MG63 (cell line): ENCODE data around the gene CECR2. TPM values are rescaled to one million over a fixed set of nuclear protein-coding genes. Genes with fewer than 3 reads are reported as not detected.
"Not testable (repeated sequence)": the region's sequence is repeated elsewhere in the genome, so short reads cannot be mapped to it uniquely, and the experiment has no call there.

ENCODE experiments used
- DNase-seq: peaks from one replicate; pipeline ENCODE4 v3.0.0-alpha.2; 2020
- H3K27me3 ChIP-seq: fragments of 250-450 bp; sonication (Bioruptor Pico); 2 replicates; pipeline ENCODE4 v1.5.1; 2020; ENCODE audit warnings: mild to moderate bottlenecking, moderate library complexity
- H3K36me3 ChIP-seq: fragments of 250-450 bp; sonication (Bioruptor Pico); 2 replicates; pipeline ENCODE4 v1.5.1; 2020; ENCODE audit warnings: mild to moderate bottlenecking, moderate library complexity
- H3K4me3 ChIP-seq: fragments of 250-450 bp; sonication (Bioruptor Pico); 2 replicates; pipeline ENCODE4 v1.5.1; 2020; ENCODE audit warnings: mild to moderate bottlenecking, moderate library complexity
- H3K9me3 ChIP-seq: fragments of 250-450 bp; sonication (Bioruptor Pico); 2 replicates; pipeline ENCODE4 v1.5.1; 2020; ENCODE audit warnings: mild to moderate bottlenecking, moderate library complexity
- total RNA-seq: library from RNA; depleted of rRNA; stranded (reverse); fragments of >200 nt; shearing (Covaris generic); gene quantifications from 2 replicates; pipeline ENCODE4 v1.2.3, GENCODE V29; 2014; ENCODE audit warnings: low replicate concordance

Gene CECR2
- total RNA-seq, 1 experiment from 2014 or later, result 0.20 TPM

- Histone ChIP-seq H3K9me3 (no peaks in the 10 kb centered on the region), H3K27me3 (peaks cover 2% of the 10 kb centered on the region; the same call in 1 of the 2 replicates), H3K36me3 (no peaks in the 10 kb centered on the region), H3K4me3 (no peak overlapping the region)
- no peak for DNase-seq
Observed at GRCh38 chr22:17501679-17502285, 132.5 kb downstream of the CECR2 start.

GRCh38 chr22:17508110-17508509 is 138.8 kb downstream of the CECR2 start:
- no peaks in the 10 kb centered on the region; the same call in 1 of the 2 replicates for H3K27me3 ChIP-seq
- no peaks in the 10 kb centered on the region for H3K9me3 ChIP-seq
- no peaks in the 10 kb centered on the region for H3K36me3 ChIP-seq
- H3K4me3 ChIP-seq, result no peak overlapping the region
- DNase-seq, result no peak

- no peaks in the 10 kb centered on the region; the same call in 1 of the 2 replicates for H3K27me3 ChIP-seq
- H3K36me3 ChIP-seq, result no peaks in the 10 kb centered on the region
- H3K9me3 ChIP-seq, result no peaks in the 10 kb centered on the region
- no peak for DNase-seq
- no peak overlapping the region for H3K4me3 ChIP-seq
Observed at GRCh38 chr22:17512960-17513359, 143.7 kb downstream of the CECR2 start.

GRCh38 chr22:17513612-17514011 is 144.4 kb downstream of the CECR2 start:
- H3K27me3 ChIP-seq, result no peaks in the 10 kb centered on the region; the same call in 1 of the 2 replicates
- DNase-seq, result no peak
- no peaks in the 10 kb centered on the region for H3K9me3 ChIP-seq
- no peaks in the 10 kb centered on the region for H3K36me3 ChIP-seq
- no peak overlapping the region for H3K4me3 ChIP-seq

DNA sequence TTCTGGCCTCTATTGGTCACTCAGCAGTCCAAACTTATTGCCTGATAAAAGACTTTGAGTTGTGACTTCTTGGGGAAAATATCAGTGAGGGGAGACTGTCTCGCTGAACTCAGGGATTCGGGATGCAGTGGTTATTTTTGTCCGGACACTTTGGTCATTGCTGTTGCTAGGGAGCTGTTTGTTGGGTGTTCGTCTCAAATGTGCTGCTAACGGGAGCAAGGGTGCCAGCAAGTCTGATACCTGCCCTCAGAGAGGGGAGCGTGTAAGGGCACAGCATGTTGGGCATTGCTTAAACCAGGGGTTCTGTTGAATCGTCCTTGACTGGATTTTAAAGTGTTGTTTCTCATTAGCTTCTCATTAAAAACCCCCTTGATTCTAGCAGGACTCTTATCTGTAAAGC is 144.8 kb downstream of the CECR2 start:
- DNase-seq, result no peak
- no peaks in the 10 kb centered on the region; the same call in 1 of the 2 replicates for H3K27me3 ChIP-seq
- H3K36me3 ChIP-seq, result no peaks in the 10 kb centered on the region
- no peaks in the 10 kb centered on the region for H3K9me3 ChIP-seq
- H3K4me3 ChIP-seq, result no peak overlapping the region

GRCh38 chr22:17518406-17518805 is 149.1 kb downstream of the CECR2 start:
- Histone ChIP-seq H3K9me3 (no peaks in the 10 kb centered on the region), H3K36me3 (no peaks in the 10 kb centered on the region), H3K27me3 (no peaks in the 10 kb centered on the region), H3K4me3 (no peak overlapping the region)
- DNase-seq, result no peak

- not testable (repeated sequence) for H3K27me3 ChIP-seq, H3K36me3 ChIP-seq, H3K9me3 ChIP-seq, H3K4me3 ChIP-seq, DNase-seq
Observed at GRCh38 chr22:17521971-17522370, 152.7 kb downstream of the CECR2 start.

GRCh38 chr22:17523925-17524324 is 154.7 kb downstream of the CECR2 start:
- Histone ChIP-seq H3K27me3 (no peaks in the 10 kb centered on the region), H3K9me3 (no peaks in the 10 kb centered on the region), H3K36me3 (no peaks in the 10 kb centered on the region), H3K4me3 (no peak overlapping the region)
- no peak for DNase-seq

- H3K27me3 ChIP-seq, result no peaks in the 10 kb centered on the region
- peak; percentile 90 for DNase-seq
- no peaks in the 10 kb centered on the region for H3K36me3 ChIP-seq
- H3K9me3 ChIP-seq, result no peaks in the 10 kb centered on the region
- no peak overlapping the region for H3K4me3 ChIP-seq
Observed at GRCh38 chr22:17536269-17536668, 167.0 kb downstream of the CECR2 start.

DNA sequence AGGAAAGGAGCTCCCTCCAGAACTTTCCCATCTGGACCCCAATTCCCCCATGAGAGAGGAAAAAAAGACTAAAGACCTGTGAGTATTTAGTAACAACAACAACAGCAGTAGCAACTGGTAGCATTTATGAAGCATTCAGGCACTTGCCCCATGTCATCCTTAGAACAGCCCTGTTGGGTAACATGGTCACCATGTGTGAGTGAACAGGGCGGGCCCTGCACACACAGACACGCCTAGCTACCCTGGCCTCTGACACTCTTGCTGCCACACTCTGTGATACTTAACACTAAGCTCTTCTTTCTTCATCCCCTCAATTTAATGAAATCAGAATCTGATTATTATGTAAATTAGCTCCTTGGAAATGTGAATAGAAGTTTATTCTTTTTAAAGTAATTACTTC is 167.9 kb downstream of the CECR2 start:
- no peak overlapping the region for H3K4me3 ChIP-seq
- no peak for DNase-seq
- no peaks in the 10 kb centered on the region for H3K36me3 ChIP-seq
- no peaks in the 10 kb centered on the region for H3K27me3 ChIP-seq
- no peaks in the 10 kb centered on the region for H3K9me3 ChIP-seq

GRCh38 chr22:17540481-17540880 is 171.2 kb downstream of the CECR2 start:
- Histone ChIP-seq H3K4me3 (no peak overlapping the region), H3K36me3 (no peaks in the 10 kb centered on the region), H3K9me3 (no peaks in the 10 kb centered on the region), H3K27me3 (no peaks in the 10 kb centered on the region)
- DNase-seq, result no peak

- H3K27me3 ChIP-seq, result no peaks in the 10 kb centered on the region
- H3K9me3 ChIP-seq, result no peaks in the 10 kb centered on the region
- H3K4me3 ChIP-seq, result no peak overlapping the region
- no peak for DNase-seq
- H3K36me3 ChIP-seq, result no peaks in the 10 kb centered on the region
Observed at GRCh38 chr22:17541476-17541875, 172.2 kb downstream of the CECR2 start.

GRCh38 chr22:17542452-17542851 is 173.2 kb downstream of the CECR2 start:
- Histone ChIP-seq H3K27me3 (no peaks in the 10 kb centered on the region), H3K9me3 (no peaks in the 10 kb centered on the region), H3K36me3 (no peaks in the 10 kb centered on the region), H3K4me3 (no peak overlapping the region)
- DNase-seq, result no peak

DNA sequence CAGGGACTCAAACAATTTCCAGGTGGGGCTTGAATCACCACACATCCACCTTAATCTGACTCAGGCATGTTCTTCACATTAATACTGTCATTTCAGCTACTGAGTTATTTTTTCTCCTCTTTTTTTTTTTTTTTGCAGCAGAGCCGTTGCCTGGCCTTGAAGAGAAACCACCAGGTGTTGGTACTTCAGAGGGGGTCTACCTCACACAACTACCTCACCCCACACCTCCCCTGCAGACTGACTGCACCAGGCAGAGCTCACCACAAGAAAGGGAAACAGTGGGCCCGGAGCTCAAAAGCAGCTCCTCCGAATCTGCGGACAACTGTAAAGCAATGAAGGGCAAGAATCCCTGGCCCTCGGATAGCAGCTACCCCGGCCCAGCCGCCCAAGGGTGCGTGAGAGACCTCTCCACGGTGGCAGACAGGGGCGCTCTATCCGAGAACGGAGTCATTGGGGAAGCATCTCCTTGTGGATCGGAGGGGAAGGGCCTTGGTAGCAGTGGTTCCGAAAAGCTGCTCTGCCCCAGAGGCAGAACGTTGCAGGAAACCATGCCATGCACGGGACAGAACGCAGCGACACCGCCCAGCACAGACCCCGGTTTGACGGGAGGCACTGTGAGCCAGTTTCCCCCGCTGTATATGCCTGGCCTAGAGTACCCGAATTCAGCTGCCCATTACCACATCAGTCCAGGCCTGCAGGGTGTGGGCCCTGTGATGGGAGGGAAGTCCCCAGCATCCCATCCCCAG is 178.9 kb downstream of the CECR2 start:
- H3K4me3 ChIP-seq, result no peak overlapping the region
- no peak for DNase-seq
- no peaks in the 10 kb centered on the region for H3K9me3 ChIP-seq
- H3K36me3 ChIP-seq, result no peaks in the 10 kb centered on the region
- no peaks in the 10 kb centered on the region for H3K27me3 ChIP-seq

GRCh38 chr22:17548756-17549035 is 179.4 kb downstream of the CECR2 start:
- no peak for DNase-seq
- Histone ChIP-seq H3K27me3 (no peaks in the 10 kb centered on the region), H3K4me3 (no peak overlapping the region), H3K9me3 (no peaks in the 10 kb centered on the region), H3K36me3 (no peaks in the 10 kb centered on the region)

DNA sequence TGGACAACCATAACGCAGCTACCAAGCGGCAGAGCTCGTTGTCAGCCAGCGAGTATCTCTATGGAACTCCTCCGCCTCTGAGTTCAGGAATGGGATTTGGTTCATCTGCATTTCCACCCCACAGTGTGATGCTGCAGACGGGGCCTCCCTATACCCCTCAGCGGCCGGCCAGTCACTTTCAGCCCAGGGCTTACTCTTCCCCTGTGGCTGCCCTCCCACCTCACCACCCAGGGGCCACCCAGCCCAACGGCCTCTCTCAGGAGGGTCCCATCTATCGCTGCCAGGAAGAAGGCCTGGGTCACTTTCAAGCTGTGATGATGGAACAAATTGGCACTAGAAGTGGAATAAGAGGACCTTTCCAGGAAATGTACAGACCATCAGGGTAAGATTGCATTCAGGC is 179.9 kb downstream of the CECR2 start:
- H3K27me3 ChIP-seq, result no peaks in the 10 kb centered on the region
- DNase-seq, result no peak
- H3K4me3 ChIP-seq, result no peak overlapping the region
- H3K36me3 ChIP-seq, result no peaks in the 10 kb centered on the region
- H3K9me3 ChIP-seq, result no peaks in the 10 kb centered on the region

DNA sequence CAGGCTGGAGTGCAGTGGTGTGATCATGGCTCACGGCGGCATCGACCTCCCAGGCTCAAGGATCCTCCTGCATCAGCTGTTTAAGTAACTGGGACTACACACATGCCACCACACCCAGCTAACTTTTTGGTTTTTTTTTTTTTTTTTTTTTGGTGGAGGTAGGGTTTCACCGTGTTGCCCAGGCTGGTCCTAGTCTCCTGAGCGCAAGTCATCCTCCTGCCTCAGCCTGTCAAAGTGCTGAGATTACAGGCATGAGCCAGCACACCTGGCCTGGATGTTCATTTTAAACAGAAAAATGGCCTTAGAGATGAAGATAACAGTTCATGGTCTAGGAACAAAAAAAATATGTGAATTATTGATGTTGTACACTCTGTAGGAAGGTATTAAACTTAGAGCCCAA is 180.4 kb downstream of the CECR2 start:
- Histone ChIP-seq H3K9me3 (no peaks in the 10 kb centered on the region), H3K36me3 (no peaks in the 10 kb centered on the region), H3K27me3 (no peaks in the 10 kb centered on the region), H3K4me3 (no peak overlapping the region)
- no peak for DNase-seq

DNA sequence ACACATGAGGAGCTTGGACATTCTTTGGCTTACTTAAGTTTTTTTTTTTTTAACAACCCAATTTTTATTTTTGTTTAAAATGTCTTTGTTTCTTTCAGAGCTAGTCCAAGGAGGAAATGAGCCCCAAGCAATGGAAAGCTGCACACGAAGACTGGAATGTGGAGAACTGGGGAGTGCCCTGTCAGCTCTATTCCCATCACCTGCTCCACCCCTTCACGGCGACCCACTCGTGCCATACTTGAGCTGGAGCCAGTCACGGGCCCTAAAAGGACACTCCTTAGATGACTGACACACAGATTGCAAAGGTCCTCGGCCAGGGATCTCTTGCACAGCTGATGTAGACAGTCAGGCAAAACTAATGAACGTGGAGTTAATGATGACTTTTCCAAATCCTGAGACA is 183.5 kb downstream of the CECR2 start:
- Histone ChIP-seq H3K36me3 (no peaks in the 10 kb centered on the region), H3K9me3 (no peaks in the 10 kb centered on the region), H3K27me3 (no peaks in the 10 kb centered on the region), H3K4me3 (no peak overlapping the region)
- no peak for DNase-seq
